ENCODE results near the gene LSR. TPM values are rescaled to one million over a fixed set of nuclear protein-coding genes. Genes with fewer than 3 reads are reported as not detected.

The LSR gene
- polyA plus RNA-seq, 1 donor from 2014 or later = not detected

DNA sequence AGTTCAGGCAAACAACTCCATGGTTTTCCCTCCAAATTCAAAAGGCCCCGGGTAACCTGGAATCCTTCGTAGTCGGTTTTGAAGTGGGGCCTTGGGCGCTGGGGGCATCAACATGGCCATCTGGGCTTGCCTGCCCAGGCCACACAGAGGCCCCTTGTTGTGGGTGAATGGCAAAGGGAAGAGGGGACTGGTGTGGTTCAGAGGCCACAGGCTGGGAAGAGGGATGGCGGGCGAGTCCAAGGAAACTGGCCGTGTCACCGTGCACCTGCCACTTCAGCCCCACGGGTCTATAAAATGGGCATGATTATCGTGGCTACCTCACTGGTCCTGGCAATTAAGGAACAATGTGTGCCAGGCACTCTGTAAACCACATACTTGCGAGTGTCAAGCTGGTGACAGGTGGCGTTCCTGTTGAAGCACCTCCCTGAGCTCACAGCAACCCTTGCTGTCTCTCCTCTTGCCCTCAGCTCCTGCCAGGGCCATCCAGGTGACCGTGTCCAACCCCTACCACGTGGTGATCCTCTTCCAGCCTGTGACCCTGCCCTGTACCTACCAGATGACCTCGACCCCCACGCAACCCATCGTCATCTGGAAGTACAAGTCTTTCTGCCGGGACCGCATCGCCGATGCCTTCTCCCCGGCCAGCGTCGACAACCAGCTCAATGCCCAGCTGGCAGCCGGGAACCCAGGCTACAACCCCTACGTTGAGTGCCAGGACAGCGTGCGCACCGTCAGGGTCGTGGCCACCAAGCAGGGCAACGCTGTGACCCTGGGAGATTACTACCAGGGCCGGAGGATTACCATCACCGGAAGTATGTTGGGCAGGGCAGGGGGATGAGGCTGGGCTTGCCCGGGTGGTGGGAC, 1.3 kb downstream of the LSR start:
- H3K36me3 ChIP-seq (ENCODE audit: insufficient read depth, low read length) = no peaks in the 10 kb centered on the region
- H3K4me2 ChIP-seq (ENCODE audit: low read length) = no peak overlapping the region
- TF ChIP-seq EZH2 (IDR thresholded peaks at IDR 0.05; ENCODE audit: borderline replicate concordance, insufficient read depth, low read length, poor library complexity, severe bottlenecking) (no peak), TAF1 (IDR thresholded peaks at IDR 0.05; ENCODE audit: low read depth) (no peak), SMC3 (conservative IDR thresholded peaks at IDR 0.05; ENCODE audit: poor library complexity) (no peak), POLR2AphosphoS5 (IDR thresholded peaks at IDR 0.05) (no peak), MXI1 (conservative IDR thresholded peaks at IDR 0.05; ENCODE audit: poor library complexity, severe bottlenecking) (no peak), EP300 (conservative IDR thresholded peaks at IDR 0.05; ENCODE audit: poor library complexity, severe bottlenecking) (no peak), RAD21 (conservative IDR thresholded peaks at IDR 0.05) (no peak), REST (IDR thresholded peaks at IDR 0.05; ENCODE audit: borderline replicate concordance) (no peak)
- TF ChIP-seq, protein P1, sequence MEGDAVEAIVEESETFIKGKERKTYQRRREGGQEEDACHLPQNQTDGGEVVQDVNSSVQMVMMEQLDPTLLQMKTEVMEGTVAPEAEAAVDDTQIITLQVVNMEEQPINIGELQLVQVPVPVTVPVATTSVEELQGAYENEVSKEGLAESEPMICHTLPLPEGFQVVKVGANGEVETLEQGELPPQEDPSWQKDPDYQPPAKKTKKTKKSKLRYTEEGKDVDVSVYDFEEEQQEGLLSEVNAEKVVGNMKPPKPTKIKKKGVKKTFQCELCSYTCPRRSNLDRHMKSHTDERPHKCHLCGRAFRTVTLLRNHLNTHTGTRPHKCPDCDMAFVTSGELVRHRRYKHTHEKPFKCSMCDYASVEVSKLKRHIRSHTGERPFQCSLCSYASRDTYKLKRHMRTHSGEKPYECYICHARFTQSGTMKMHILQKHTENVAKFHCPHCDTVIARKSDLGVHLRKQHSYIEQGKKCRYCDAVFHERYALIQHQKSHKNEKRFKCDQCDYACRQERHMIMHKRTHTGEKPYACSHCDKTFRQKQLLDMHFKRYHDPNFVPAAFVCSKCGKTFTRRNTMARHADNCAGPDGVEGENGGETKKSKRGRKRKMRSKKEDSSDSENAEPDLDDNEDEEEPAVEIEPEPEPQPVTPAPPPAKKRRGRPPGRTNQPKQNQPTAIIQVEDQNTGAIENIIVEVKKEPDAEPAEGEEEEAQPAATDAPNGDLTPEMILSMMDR (IDR thresholded peaks at IDR 0.05; ENCODE audit: poor library complexity, severe bottlenecking) = no peak
- H3K79me2 ChIP-seq (replicated peaks; ENCODE audit: insufficient read depth, low read length) = no peaks in the 10 kb centered on the region
- peaks cover 38% of the 10 kb centered on the region for H3K27me3 ChIP-seq (ENCODE audit: insufficient read depth, low read depth, low read length)
- H4K20me1 ChIP-seq (ENCODE audit: insufficient read depth) = no peaks in the 10 kb centered on the region
- no peak overlapping the region for H3K4me3 ChIP-seq (ENCODE audit: low read length)
- no peaks in the 10 kb centered on the region for H3K9me3 ChIP-seq (ENCODE audit: low read length)
- no peak overlapping the region for H3K27ac ChIP-seq (ENCODE audit: low read length)
- H3K9me2 ChIP-seq (ENCODE audit: insufficient read depth, low read length) = no peaks in the 10 kb centered on the region
- no peak overlapping the region for H2AFZ ChIP-seq (ENCODE audit: low read depth, low read length)
- no peaks in the 10 kb centered on the region for H3F3A ChIP-seq (ENCODE audit: insufficient read depth, low read length, poor library complexity, severe bottlenecking)
- no peak overlapping the region for H3K9ac ChIP-seq (ENCODE audit: low read length)

- TF ChIP-seq, protein P1 (IDR thresholded peaks at IDR 0.05; ENCODE audit: poor library complexity, severe bottlenecking) = no peak
- TF ChIP-seq SMC3 (conservative IDR thresholded peaks at IDR 0.05; ENCODE audit: poor library complexity) = no peak
- TF ChIP-seq RAD21 (conservative IDR thresholded peaks at IDR 0.05) = no peak
- no peak for TF ChIP-seq MXI1 (conservative IDR thresholded peaks at IDR 0.05; ENCODE audit: poor library complexity, severe bottlenecking)
- no peak for TF ChIP-seq REST (IDR thresholded peaks at IDR 0.05; ENCODE audit: borderline replicate concordance)
- no peak for TF ChIP-seq EZH2 (IDR thresholded peaks at IDR 0.05; ENCODE audit: borderline replicate concordance, insufficient read depth, low read length, poor library complexity, severe bottlenecking)
- no peak for TF ChIP-seq POLR2AphosphoS5 (IDR thresholded peaks at IDR 0.05)
- no peak for TF ChIP-seq EP300 (conservative IDR thresholded peaks at IDR 0.05; ENCODE audit: poor library complexity, severe bottlenecking)
- TF ChIP-seq TAF1 (IDR thresholded peaks at IDR 0.05; ENCODE audit: low read depth) = no peak
- Histone ChIP-seq H3K4me2 (ENCODE audit: low read length) (no peak overlapping the region), H4K20me1 (ENCODE audit: insufficient read depth) (no peaks in the 10 kb centered on the region), H3K9me3 (ENCODE audit: low read length) (no peaks in the 10 kb centered on the region), H3K79me2 (replicated peaks; ENCODE audit: insufficient read depth, low read length) (no peaks in the 10 kb centered on the region), H3K9ac (ENCODE audit: low read length) (no peak overlapping the region), H3K27ac (ENCODE audit: low read length) (no peak overlapping the region), H3K4me3 (ENCODE audit: low read length) (no peak overlapping the region), H3K36me3 (ENCODE audit: insufficient read depth, low read length) (no peaks in the 10 kb centered on the region), H3F3A (ENCODE audit: insufficient read depth, low read length, poor library complexity, severe bottlenecking) (no peaks in the 10 kb centered on the region), H2AFZ (ENCODE audit: low read depth, low read length) (no peak overlapping the region), H3K27me3 (ENCODE audit: insufficient read depth, low read depth, low read length) (peaks cover 38% of the 10 kb centered on the region), H3K9me2 (ENCODE audit: insufficient read depth, low read length) (no peaks in the 10 kb centered on the region)
Observed at GRCh38 chr19:35251456-35251855, 2.7 kb downstream of the LSR start.
